Activated CD8-positive, alpha-beta memory T cell treated with anti-CD3 and anti-CD28 coated beads for 48 hours (primary cell): ENCODE measurements around the gene ATG4B.
"Not testable (repeated sequence)": the region's sequence is repeated elsewhere in the genome, so short reads cannot be mapped to it uniquely, and the experiment has no call there.

Experiments used
- DNase-seq, 3 experiments: peaks; one replicate each; pipeline ENCODE4 v3.0.0-alpha.2; 2020; ENCODE audit warnings: low read depth in 2 of 3, low spot score in 2 of 3

Gene ATG4B

GRCh38 chr2:241637018-241637794 is at the start of gene ATG4B, which contains the start of gene THAP4:
ATG4B (plus strand) TSS chr2:241637693; CDS start chr2:241637715, 22 bp downstream.
THAP4 (minus strand) TSS chr2:241637158; CDS start chr2:241637017, 141 bp downstream.
- DNase-seq = peak; percentile 57 to 70 (median 63)

DNA sequence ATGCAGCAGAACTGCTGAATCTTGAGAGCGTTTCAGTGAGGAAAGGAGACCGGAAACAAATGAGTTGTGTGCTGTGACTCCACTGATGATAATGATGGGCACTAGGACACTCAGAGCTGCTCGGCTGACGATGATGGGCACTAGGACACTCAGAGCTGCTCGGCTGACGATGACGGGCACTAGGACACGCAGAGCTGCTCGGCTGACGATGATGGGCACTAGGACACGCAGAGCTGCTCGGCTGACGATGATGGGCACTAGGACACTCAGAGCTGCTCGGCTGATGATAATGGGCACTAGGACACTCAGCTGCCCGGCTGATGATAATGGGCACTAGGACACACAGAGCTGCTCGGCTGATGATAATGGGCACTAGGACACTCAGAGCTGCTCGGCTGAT is 47.6 kb upstream of the ATG4B start:
- not testable (repeated sequence) for DNase-seq

- DNase-seq = not testable (repeated sequence)
These were observed 46.7 kb upstream of the ATG4B start for GRCh38 chr2:241590496-241591455.

DNA sequence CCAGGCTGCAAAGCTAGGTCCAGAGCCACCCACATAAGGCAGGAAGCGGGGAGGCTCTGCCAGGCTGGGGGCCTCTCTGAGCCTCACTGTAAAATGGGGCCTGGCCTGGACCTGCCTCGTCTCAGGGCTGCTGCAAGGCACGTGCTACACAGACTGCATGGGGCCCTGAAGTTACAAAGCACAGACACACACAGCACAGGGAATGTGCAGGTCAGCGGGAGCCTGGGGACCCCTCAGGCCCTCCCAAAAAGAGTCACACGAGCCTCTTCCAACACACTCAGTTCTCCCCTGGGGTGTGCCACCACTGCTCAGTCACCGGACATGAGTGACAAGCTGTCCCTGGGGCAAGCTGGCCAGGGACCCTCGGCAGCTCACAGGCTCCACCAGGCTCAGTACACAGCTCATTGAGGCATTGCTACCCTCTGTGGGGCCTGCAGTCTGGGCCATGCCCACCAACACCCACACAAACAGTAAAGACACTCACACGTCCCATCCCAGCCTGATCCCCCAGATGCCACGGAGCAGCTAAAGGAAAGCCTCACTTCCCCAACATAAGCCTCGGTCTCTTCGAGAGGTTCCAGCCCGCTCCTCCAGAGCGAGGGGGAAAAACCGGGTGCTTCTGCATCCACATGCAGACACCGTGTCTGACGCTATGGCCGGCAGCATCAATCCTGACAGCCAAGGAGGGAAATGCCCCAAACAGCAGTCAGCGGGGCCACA is 45.2 kb upstream of the ATG4B start:
- no peak for DNase-seq

GRCh38 chr2:241593271-241593670 is 44.2 kb upstream of the ATG4B start:
- no peak for DNase-seq

- DNase-seq = no peak
These were observed 41.8 kb upstream of the ATG4B start for GRCh38 chr2:241595600-241596140.

DNA sequence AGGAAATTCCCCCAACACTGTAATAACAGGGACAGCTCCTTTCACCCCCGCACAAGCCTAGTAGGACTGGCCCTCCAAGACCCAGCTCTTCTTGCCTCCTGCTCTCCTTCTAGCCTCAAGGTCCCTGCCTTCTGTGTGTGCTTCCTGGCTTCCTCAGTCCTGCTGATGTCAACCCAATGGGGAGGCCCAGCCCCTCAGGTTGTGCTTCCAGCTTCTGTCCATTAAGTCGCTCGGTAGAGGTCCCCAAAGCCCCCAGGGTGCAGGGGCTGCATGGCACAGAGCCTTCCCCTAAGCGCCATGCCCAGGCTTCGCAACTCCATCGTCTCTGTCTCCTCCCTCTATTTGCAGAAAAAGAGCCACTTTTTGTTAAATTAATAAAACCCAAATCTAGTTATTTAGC is 39.9 kb upstream of the ATG4B start:
- DNase-seq = no peak

- no peak for DNase-seq
These were observed 39.4 kb upstream of the ATG4B start for GRCh38 chr2:241598061-241598460.

DNA sequence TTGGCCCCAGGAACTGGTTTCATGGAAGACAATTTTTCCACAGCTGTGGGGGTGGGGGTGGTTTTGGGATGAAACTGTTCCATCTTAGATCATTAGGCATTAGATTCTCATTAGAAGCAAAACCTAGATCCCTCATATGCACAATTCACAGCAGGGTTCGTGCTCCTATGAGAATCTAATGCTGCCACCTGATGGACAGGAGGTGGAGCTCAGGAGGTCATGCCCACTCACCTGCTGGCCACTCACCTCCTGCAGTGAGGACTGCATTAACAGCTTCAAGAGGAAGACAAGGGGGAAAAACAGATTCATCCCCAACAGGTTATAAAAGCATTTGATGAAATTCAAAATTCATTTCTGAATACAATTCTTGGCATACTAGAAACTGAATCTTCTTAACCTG is 39.0 kb upstream of the ATG4B start:
- DNase-seq = no peak

- no peak for DNase-seq
These were observed 37.9 kb upstream of the ATG4B start for GRCh38 chr2:241599615-241600014.

GRCh38 chr2:241601841-241602240 is 35.7 kb upstream of the ATG4B start:
- DNase-seq = no peak

DNA sequence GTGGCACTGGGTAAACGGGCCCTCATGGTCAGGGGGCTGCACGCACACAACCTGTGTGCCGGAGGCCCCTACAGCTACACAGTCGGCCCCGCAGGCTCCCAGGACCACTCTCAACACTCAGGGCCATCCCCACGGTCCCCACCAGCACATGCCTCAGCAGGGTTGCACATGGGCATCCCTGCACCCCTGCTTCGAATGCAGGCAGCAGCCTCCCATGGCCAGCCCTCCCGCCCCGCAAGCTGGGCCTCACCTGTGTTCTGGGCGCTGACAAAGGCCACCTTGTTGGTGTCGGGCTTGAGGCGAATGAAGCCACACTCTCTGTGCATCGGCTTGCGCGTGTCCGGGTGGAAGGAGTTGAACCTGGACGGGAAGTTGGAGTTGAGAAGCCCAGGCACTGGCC is 34.8 kb upstream of the ATG4B start:
- no peak for DNase-seq

DNA sequence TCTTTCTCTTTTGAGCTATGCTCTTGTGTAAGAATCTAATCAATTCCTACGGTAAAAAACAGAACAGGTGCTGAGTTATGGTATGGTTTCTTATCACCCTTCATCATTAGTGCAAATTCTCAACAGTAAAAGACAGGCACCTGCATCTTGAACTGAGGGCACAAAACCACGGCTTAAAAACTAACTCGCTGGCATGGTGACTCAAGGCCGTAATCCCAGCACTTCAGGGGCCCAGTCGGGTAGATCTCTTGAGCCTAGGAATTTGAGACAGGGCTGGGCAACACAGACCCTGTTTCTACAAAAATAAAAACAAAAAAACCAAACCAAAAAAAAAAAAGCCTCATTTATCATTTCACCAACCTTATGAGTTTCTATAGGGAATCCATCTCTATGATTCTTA is 33.8 kb upstream of the ATG4B start:
- no peak for DNase-seq

DNA sequence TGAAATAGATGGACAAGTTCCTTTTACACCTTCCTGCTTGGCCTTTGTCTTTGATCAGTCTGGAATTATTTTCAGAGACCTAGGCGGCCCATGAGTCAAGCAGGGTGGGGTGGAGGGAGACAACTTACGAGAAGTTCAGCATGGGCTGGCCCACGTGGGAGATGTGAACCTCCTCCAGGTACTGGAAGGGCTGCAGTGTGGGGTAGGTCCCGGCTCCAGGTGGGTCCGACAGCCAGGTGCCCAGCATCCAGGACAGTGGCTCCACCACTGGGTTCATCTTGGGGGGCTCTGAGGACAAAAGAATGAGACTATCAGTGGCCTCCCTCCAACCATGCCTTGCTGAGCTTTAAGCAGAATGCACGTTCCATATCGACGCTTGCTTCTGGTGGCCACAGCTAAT is 31.3 kb upstream of the ATG4B start:
- DNase-seq = no peak

DNA sequence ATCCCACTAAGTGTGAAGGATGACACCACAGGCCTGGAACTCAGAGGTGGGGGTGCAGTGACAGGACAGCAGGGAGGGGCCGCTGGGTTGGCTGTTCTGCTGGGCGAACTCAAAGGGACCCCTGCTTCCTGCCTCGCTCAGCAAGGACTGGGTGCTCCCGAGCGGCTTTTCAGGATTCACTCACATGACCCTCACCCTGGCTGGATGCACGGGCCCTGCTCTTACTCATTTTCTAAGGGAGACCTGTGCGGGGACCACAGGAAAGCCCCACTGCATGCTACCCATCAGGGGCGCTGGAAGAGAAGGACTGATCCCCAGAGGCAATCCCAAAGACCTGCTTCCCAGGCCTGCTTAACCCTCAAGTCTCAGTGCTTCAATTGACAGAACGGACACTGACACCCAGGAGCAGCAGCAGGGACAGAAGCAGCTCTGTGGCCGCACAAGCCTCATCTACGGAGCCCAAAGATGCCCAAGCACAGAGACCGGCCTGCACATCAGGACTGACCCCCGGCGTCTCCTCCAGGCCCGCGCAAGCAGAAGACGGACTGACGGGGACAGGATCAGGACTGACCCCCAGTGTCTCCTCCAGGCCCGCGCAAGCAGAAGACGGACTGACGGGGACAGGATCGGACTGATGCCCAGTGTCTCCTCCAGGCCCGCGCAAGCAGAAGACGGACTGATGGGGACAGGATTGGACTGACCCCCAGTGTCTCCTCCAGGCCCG is 30.2 kb upstream of the ATG4B start:
- DNase-seq = no peak

- no peak for DNase-seq
These were observed 28.6 kb upstream of the ATG4B start for GRCh38 chr2:241608881-241609280.

DNA sequence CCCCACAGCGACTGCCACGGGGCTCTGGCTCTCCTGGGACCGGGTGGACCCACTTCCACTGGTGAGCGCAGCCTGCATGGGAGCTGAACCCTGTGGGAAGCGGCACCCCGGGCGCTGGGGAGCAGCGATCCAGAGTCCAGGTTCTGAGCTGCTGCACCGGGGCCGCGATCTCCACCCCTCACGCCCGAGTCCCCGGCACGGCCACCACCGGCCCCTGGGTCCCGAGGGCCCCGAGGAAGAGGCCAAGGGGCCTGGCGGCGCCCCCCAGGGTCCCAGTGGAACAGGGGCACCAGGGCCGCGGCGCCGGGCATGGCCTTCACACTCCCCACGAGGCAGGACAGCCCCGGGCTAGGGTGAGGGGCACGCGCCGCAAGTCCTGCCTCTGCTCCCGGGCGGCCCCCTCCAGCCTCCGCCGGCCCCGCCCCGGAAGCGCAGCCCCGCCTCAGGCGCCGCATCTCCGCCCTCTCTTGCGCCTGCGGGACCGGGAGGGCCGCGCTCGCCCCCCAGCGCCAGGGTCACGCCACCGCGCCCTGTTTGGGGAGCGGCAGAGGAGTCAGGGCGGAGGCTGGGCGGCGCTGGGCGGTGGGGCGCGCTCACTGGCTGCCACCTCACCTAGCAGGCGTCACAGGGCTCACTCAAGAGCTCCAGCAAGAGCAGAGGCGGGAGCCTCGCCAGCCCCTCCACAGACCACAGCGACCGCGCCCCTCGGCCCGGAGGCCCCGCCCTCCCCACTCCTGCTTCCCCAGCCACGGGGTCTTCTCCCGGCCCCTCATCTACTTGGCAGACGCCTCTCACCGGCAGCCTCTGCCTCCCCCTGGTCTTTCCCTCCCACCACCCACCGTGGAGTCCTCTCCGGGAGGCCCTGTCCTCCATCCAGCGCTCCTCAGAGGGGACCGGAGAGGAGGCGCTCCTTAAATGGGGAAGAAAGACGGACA is 27.4 kb upstream of the ATG4B start:
- DNase-seq = peak; percentile 70 to 84 (median 83)

- DNase-seq = no peak
These were observed 26.4 kb upstream of the ATG4B start for GRCh38 chr2:241611062-241611461.
